Measurements from ENCODE around the gene CLEC18C.
"Not testable (repeated sequence)": the region's sequence is repeated elsewhere in the genome, so short reads cannot be mapped to it uniquely, and the experiment has no call there.

The CLEC18C gene
- 0 to 0.07 reads per million in 2 donors for total RNA-seq

DNA sequence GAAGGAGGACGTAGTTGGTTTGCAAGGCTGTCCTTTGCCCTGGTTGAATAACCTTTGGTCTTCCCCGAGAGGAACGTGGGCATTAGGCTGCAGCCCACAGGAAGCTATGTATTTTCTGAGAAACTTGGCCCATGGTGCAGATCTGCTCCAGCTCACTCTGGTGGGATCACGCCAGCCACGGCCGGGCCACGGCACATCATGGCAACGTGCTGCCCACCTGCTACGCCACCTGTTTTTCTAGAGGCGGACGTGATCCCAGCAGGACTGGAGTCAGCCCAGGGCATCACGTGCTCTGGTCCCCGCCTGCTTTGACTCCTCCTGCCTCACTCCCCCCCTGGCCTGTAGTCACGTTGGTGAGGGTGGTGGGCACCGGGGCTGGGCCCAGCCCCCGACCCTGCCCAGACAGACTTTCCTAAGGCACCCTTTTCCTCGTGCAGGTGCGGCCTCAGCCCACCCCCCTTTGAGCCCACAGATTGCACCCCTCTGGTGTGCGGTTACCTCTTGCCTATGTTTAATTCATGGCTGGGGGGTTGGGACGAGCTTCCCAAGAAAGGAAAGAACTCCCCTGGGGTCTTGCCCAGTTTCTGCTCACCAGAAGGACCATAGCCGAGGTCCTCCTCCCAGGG is at the start of gene CLEC18C:
Gene CLEC18C, plus strand, starts transcription at position 576 of the 626 bp plus-strand sequence. CDS start 492 bp downstream, outside the sequence.
- DNase-seq = not testable (repeated sequence)

DNA sequence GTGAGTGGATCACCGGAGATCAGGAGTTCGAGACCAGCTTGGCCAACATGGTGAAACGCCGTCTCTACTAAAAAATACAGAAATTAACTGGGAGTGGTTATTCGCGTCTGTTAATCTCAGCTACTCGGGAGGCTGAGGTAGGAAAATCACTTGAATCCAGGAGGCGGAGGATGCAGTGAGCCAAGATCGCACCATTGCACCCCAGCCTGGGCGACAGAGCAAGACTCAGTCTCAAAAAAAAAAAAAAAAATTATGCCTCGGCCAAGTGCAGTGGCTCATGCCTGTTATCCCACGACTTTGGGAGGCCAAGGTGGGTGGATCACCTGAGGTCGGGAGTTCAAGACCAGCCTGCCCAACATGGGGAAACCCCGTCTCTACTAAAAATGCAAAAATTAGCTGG is 49.8 kb upstream of the CLEC18C start:
- not testable (repeated sequence) for DNase-seq

DNA sequence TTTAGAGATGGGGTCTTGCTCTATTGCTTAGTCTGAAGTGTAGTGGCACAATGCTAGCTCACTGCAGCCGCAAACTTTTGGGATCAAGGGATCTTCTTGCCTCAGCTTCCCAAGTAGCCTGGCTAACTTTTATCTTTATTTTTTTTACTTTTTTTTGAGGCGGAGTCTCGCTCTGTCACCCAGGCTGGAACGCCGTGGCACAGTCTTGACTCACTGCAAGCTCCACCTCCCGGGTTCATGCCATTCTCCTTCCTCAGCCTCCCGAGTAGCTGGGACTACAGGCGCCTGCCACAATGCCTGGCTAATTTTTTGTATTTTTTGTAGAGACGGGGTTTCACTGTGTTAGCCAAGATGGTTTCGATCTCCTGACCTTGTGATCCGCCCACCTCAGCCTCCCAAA is 47.4 kb upstream of the CLEC18C start:
- DNase-seq = not testable (repeated sequence)

DNA sequence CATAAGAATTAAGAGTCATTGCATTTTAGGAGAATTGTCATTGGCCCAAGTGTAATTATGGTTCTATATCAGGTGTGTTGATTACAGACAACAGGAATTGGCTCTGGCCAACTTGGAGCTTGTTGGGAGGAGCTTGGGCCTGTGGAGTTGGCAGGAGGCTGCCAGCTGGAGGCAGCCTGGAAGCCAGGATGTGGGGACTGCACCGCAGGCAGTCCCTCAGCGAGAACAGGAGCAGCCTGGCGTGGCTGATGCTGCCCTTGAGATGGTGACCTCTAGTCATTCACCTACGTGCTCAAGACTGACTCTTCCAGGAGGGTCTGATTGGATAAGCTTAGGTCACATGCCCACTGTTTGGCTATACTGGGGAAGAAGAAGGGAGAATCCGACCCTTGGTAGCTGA is 45.9 kb upstream of the CLEC18C start:
- not testable (repeated sequence) for DNase-seq

DNA sequence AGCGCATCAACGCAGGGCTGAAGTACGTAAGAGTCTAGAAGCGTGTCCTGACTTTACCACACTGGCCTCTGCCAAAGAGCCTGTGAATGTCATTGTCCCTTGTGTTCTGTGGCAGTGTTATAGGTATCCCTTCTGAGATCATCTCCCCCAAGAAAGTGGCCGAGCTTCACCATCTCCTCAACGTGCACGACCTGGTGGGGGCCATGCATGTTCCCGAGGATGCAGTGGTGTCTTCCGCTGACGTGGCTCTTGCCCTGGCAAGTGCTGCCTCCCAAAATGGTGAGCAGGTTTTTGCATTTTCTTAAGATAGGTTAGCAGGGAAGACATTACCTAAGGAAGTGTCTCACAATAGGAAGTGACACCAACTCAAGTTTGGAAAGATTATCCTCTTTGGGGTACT is 44.7 kb upstream of the CLEC18C start:
- not testable (repeated sequence) for DNase-seq

DNA sequence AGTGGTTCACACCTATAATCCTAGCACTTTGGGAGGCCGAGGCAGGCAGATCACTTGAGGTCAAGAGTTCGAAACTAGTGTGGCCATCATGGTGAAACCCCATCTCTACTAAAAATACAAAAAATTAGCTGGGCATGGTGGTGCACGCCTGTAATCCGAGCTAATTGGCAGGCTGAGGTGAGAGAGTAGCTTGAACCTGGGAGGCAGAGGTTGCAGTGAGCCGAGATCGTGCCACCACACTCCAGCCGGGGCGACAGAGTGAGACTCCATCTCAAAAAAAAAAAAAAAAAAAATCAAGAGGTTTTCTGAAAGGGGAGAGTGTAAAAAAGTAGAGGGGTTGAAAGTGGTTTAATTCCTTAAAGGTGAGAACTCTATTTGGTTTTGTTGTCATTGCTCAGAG is 37.8 kb upstream of the CLEC18C start:
- DNase-seq = not testable (repeated sequence)

DNA sequence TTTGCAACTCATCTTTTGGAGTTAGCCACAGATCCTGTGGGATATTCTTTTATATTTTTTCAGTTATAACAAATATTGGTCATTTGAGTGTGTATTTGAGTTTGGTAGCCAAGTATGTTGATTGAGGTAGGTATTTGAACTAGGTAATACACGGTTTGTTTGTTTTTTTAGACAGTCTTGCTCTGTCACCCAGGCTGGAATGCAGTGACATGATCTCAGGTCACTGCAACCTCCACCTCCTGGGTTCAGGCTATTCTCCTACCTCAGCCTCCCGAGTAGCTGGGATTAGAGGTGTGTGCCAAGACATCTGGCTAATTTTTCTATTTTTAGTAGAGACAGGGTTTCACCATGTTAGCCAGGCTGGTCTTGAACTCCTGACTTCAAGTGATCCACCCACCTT is 37.0 kb upstream of the CLEC18C start:
- DNase-seq = not testable (repeated sequence)

DNA sequence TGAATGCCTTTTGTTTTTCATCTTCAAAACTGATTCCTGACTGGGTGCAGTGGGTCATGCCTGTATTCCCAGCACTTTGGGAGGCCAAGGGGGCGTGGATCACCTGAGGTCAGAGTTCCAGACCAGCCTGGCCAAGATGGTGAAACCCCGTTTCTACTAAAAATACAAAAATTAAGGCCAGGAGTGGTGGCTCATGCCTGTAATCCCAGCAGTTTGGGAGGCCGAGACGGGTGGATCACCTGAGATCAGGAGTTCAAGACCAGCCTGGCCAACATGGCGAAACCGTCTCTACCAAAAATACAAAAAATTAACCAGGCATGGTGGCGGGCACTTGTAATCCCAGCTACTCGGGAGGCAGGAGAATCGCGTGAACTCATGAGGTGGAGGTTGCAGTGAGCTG is 30.8 kb upstream of the CLEC18C start:
- not testable (repeated sequence) for DNase-seq

DNA sequence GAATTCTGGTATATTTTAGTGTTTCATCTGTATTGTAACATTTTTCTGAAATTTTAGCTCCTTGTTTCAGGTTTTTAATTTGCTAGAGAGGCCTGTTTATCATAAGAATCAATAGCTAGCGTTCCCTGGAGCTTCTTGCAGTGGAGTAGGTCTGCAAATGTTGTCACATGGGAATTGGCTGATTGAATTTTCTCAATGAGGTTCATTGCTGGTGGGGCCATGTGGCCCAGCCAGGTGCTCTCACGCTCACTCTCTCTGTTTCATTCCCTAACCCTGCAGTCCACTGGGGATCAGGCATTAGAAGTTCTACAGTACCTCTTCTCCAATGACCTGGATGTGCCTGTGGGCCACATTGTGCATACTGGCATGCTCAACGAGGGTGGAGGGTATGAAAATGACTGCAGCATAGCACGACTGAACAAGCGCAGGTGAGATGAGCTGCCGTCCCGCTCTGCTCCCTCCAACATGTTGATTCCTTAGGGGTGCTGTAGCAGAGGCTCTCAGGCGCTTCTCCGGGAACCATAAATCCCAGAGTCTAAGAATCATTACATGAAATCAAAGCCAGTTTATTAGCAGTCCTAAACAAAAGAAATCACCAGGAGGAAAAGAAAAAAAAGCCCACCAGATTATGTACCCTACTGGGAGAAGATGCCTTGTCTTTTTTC is 30.2 kb upstream of the CLEC18C start:
- not testable (repeated sequence) for DNase-seq

DNA sequence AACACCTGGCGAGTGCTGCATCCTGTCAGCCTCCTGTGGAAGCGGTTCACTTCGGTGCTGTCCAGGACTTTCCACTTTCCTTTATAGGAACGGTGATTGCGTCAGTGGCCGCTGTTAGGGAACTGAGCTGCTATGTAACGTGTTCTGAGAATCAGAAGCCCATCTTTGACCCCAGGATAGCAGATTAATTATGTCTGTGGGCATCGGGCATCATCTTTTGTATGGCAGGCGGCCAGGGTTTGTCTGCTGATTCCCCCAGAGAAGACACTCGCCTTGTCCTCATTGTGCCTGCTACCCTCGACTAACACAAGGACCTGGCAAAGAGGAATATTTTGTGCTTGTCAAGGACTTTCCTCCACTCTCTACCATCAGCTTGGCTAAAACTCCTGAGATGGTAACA is 25.7 kb upstream of the CLEC18C start:
- DNase-seq = not testable (repeated sequence)

DNA sequence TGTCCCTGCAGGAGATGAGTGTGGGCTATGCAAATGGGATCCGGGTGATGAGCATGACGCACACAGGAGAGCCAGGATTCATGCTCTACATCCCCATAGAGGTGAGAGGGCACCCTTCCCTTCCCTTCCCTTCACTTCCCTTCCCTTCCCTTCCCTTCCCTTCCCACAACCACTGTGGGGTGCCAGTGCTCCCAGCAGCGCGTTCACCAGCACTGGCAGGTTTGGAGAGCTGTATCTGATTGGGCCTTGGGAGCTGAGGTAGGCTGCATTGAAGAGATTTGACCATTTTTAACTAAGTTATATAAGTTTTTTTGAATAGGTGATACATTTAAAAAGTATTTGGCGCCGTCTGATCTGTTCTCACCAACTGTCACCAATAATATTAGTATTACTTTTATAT is 25.1 kb upstream of the CLEC18C start:
- DNase-seq = not testable (repeated sequence)

DNA sequence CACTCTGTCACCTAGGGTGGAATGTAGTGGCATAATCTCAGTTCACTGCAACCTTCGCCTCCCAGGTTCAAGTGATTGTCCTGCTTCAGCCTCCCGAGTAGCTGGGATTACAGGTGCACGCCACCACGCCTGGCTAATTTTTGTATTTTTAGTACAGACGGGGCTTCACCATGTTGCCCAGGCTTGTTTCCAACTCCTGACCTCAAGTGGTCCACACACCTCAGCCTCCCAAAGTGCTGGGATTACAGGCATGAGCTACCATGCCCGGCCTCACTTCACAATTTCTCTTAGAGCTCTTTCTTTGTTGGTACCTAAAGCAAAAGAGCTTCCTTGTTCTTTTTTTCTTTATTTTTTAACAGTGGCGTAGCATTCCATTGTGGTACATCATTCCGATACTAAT is 24.3 kb upstream of the CLEC18C start:
- not testable (repeated sequence) for DNase-seq

DNA sequence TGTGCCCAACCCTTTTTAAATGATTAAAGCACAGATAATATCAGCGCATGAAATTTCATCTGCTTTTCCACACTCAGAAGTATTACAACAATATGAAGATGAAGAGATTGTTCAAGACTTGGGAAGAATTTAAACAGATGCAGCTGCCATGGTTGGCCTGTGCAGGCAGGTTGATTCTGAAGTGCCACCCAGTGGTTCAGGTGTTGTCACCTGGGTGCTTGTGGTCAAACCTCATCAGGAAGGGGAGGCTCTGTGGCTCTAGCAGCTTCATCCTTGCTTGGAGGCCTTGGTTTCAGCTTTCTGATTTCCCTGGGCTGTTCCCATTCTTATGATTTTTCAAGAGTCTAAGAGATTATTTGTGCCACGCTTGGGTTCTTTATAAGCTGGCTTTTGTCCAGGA is 22.2 kb upstream of the CLEC18C start:
- no peak for DNase-seq

DNA sequence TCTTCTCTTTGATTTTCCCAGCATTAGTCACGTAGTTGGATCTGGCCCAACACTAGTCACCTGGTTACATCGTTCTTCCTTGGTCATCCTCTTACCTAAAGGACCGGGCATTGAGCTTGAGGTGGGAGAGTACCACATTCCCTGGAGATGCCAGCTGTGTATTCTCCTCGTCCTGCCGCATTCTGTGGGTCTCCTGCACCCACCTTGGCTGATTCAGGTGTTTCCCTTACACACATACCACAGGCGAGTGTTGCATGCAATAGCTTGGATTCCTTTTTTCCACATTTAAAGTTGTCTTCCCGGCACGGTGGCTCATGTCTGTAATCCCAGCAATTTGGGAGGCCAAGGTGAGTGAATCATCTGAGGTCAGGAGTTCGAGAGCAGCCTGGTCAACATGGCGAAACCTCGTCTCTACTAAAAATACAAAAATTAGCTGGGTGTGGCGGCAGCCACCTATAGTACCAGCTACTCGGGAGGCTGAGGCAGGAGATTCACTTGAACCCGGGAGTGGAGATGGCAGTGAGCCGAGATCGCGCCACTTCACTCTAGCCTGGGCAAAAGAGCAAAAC is 21.6 kb upstream of the CLEC18C start:
- DNase-seq = no peak

DNA sequence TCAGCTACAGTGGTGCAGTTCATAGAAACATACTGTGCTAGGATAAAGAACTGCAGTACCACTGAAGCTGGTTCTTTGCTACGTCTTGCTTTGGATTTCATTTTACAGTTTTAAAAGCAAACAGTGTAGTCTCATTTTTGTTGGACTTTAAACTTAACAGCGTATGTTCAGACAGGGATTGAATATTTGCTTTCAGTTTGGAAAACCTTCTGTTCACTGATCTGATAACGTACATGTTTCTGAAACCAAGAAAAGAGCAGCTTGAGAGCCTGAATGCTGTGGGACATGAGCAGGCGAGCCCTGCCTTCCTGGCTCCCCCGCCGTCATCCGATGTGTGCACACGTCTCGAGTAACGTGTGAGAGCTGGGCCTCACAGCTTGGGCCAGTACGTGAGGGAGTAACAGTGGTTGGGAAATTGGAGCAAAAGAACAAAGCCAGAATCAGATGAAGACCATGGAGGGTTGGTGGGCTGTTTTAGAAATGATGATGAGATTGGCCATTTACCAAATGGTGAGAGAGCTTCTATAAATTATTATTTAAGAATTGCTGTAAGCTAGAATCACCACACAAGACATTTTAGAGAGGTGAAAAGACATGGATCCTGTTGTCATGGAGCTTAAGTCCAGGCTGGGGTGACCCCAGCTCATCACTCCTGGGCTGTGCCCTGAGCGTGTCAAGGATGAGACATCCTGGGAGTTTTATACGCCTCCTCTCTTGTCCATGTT is 20.8 kb upstream of the CLEC18C start:
- no peak for DNase-seq

DNA sequence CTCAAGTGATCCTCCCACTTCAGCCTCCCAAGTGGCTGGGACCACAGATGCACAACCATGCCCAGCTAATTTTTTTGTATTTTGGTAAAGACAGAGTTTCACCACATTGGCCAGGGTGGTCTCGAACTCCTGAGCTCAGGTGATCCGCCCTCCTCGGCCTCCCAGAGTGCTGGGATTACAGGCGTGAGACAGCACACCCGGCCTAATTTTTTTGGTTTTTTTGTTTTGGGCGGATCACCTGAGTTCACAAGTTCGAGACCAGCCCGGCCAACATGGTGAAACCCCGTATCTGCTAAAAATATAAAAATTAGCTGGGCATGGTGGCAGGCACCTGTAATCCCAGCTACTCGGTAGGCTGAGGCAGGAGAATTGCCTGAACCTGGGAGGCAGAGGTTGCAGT is 18.9 kb upstream of the CLEC18C start:
- DNase-seq = not testable (repeated sequence)

DNA sequence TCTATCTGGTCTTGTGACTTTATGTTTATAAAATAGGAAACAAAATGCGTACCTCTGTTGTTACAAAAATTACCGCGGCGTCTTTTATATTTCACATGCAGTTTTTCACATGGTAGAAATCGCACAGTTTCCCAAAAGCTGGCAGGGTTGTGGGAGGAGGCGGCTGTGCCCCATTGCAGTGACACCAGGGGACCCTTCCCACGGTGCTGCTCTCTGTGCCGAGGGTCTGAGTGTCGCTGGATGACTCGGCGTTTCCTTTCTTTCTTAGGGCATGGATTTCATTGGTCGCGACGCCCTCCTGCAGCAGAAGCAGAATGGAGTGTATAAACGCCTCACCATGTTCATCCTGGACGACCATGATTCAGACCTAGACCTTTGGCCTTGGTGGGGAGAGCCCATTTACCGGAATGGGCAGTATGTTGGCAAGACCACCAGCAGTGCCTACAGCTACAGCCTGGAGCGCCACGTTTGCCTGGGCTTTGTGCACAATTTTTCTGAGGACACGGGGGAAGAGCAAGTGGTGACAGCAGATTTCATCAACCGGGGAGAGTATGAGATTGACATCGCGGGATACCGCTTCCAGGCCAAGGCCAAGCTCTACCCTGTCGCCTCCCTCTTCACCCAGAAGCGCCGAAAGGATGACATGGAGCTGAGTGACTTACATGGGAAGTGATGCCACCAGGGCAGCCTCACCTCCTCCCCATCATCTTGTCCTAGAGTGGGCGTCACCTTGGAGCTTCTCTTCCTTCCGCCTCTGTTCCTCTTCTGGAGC is 17.2 kb upstream of the CLEC18C start:
- no peak for DNase-seq

DNA sequence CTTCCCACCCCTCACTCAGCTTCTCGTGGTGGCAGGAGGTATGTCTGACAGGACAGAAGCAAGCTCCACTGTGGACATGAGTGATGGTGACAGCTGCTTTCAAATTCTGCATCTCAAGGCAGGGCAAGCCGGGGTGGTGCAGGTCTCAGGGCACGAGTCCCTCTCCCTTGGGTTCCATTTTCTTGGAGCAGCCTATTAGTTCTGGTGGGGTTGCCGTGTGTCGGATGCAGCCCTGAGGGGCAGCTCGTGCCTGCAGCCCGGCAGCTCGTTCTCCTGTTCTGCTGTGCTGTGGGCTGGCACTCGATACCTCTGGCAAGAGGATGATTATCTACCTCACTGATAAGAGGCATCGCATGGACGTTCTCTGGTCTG is 16.5 kb upstream of the CLEC18C start:
- no peak for DNase-seq

DNA sequence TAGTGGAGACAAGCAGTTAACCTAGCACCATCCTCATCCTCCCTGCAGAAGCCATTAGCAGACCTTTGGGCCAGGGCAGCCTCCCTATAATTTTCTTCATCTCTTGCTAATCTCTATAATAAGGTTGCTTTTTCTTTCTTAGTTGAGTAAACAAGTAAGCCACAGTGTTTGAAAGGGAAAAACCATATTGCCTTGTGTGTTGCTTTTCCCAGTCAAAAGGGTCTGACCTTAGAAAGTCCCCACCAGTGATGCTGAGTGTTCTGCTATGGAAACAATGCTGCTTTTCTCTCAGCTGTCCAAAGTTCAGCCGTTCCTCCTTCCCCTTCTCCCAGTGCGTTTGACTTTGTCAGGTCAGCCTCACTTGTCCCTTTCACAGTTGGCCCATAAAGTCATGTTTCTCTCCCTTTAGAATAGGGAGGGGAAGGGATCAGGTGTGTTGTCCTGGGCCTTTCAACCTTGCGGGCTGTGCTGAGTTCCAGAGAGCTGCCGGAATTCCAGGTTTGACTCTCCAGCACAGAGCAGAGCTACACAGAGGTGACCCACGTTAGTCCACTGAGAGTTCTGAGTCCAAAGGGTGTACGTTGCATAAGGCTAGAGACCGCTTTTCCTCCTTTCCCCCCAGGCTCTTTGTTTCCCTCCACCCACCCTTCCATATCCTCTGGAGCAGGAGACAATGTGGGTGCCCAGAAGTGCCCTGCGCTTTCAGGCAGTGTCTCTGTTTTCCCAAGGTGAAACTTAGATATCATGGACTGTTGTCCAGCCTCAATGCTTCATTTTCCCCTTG is 15.9 kb upstream of the CLEC18C start:
- no peak for DNase-seq

DNA sequence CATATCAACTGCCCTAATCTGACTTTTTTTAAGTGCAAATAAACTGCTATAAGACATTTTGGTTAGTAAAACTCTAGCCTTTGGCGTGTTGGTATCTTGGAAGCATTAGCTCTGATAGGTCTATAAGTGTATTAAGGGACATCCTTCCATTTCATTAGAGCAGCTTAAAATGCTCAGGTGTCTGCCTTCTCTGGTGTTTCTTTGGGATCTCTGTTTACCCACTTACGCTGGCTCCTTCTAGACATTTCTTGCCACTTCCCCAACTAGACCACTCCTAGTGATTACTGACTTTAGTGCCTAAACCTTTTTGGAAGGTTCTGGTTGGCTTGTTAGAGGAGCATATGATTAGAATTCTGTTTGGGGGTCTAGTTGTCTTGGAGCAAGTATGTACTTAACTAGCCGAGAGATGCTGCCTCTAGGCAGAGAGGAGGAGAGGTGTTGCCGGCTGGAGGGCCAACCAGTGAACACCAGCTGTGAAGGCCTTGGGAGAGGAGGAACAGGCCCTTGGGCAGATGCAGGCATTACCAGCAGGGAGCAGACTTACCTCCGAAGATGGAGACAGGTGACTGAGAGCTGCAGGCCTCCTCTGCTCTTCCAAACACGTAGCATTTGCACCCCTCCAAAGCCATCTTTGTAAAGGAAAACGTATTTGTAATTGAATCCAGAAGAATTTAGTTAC is 15.2 kb upstream of the CLEC18C start:
- no peak for DNase-seq

Measured in T-helper 2 cell (primary cell).